ENCODE results near the gene KLHL13.

The KLHL13 gene

DNA sequence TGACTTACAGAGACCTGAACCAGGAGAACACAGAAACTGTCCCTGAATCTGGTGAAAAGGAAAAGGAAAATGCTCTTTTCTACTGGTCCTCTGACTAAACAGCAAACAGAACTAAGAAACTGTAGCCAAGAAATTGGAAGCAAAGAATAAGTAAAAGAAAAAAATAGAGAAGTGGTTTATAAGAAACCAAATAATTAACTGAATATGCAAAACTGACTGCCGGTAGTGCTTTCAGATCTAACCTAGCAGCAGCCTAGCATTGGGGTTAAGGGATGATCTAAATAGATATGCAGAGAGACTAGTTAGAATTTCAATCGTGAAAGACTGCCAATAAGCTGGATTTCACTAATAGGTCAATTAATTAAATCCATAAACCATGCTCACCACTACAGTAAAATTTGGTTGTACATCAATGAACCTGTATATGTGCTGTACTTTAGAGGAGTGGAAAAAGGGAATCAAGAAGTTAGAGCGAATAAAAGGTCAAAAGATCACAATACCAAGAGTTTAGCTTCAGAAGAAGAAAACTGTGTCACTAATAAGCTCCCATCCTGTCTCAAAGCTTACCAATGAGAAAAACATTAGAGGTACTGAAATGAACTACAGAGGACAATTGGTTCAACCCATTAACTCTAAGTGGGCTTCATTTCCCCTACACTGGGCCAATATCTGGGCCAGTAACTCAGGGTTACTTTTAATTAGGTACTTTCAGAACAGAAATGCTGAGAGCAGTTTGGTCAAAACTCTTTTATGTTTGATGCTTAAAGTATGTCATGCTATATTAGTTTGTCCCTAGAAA, 53.6 kb downstream of the KLHL13 start:
- TF ChIP-seq, protein P1, sequence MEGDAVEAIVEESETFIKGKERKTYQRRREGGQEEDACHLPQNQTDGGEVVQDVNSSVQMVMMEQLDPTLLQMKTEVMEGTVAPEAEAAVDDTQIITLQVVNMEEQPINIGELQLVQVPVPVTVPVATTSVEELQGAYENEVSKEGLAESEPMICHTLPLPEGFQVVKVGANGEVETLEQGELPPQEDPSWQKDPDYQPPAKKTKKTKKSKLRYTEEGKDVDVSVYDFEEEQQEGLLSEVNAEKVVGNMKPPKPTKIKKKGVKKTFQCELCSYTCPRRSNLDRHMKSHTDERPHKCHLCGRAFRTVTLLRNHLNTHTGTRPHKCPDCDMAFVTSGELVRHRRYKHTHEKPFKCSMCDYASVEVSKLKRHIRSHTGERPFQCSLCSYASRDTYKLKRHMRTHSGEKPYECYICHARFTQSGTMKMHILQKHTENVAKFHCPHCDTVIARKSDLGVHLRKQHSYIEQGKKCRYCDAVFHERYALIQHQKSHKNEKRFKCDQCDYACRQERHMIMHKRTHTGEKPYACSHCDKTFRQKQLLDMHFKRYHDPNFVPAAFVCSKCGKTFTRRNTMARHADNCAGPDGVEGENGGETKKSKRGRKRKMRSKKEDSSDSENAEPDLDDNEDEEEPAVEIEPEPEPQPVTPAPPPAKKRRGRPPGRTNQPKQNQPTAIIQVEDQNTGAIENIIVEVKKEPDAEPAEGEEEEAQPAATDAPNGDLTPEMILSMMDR (IDR thresholded peaks at IDR 0.05; ENCODE audit: extremely low read depth, missing control alignments) = no peak
- DNase-seq (ENCODE audit: low spot score) = peak; percentile 1

GRCh38 chrX:118062048-118062789, 54.4 kb downstream of the KLHL13 start:
- TF ChIP-seq, protein P1 (IDR thresholded peaks at IDR 0.05; ENCODE audit: extremely low read depth, missing control alignments) = no peak
- DNase-seq (ENCODE audit: low spot score) = no peak

DNA sequence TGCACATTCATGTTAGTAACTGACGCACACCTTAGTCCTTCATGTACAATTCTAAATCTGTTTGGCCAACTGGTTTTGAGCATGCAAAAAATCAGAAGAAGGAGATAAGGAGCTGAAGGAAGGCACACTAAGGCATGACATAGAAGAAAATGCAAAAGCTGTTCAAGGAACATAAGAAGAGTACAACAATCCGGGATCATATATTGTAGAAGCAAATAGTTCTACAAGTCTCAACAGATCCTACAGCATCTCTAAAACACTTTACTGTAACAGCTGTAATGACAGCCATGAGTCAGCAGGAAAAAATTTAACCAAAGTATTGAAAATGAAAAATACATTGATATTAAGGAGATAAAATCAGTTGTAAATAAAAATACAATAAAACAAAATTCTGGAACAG, 57.7 kb downstream of the KLHL13 start:
- no peak for DNase-seq (ENCODE audit: low spot score)
- TF ChIP-seq, protein P1 (IDR thresholded peaks at IDR 0.05; ENCODE audit: extremely low read depth, missing control alignments) = no peak

- DNase-seq (ENCODE audit: low spot score) = no peak
- TF ChIP-seq, protein P1 (IDR thresholded peaks at IDR 0.05; ENCODE audit: extremely low read depth, missing control alignments) = no peak
Measured at GRCh38 chrX:118056870-118057269, 59.7 kb downstream of the KLHL13 start.

DNA sequence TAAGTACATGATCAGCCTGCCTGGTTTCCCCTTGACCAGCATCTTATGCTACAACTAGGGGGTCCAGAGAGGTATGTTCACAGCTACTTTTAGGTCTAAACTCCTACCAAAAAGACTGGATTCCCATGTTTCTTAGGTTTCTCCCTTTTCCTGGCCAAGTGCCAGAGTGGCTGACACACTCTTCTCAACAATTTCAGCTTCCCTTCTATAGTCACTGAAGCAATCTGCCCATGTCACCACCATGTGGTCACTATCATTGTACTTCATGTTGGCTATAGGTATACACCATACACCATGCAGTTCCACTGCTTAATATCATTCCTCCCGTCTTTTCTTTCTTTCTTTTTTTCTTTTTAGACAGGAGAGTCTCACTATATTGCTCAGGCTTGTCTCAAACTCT, 66.9 kb downstream of the KLHL13 start:
- TF ChIP-seq, protein P1 (IDR thresholded peaks at IDR 0.05; ENCODE audit: extremely low read depth, missing control alignments) = no peak
- DNase-seq (ENCODE audit: low spot score) = no peak

GRCh38 chrX:118047446-118048186, 69.0 kb downstream of the KLHL13 start:
- TF ChIP-seq, protein P1 (IDR thresholded peaks at IDR 0.05; ENCODE audit: extremely low read depth, missing control alignments) = no peak
- DNase-seq (ENCODE audit: low spot score) = no peak

All from GM20000 (cell line).